ENCODE measurements around the gene ARL13B. TPM values are rescaled to one million over a fixed set of nuclear protein-coding genes. Genes with fewer than 3 reads are reported as not detected.

ARL13B gene
- total and polyA plus RNA-seq, 2 donors (not counting 1 experiment from before 2014, with no cell fraction given): 8.4 to 10.7 TPM

- H3K4me3 ChIP-seq (replicated peaks in 1 of 4; ENCODE audit: control extremely low read depth in 1 of 4, insufficient read depth in 1 of 4, low read depth in 3 of 4, low read length in 4 of 4): peak overlapping the region in 3 of 4 experiments; percentile 76 to 92 (median 90)
- no peaks in the 10 kb centered on the region for H3K9me3 ChIP-seq (ENCODE audit: control insufficient read depth, insufficient read depth, low read depth, low read length)
- H3K79me2 ChIP-seq (ENCODE audit: control insufficient read depth, insufficient read depth, low read length): peaks cover 15% of the 10 kb centered on the region
- no peak overlapping the region for H3K27ac ChIP-seq (ENCODE audit: insufficient read depth, low read length)
- no peak for DNase-seq (ENCODE audit: low read depth in 2 of 2)
- H3K27me3 ChIP-seq (ENCODE audit: control insufficient read depth, insufficient read depth, low read length): no peaks in the 10 kb centered on the region
- TF ChIP-seq EZH2 (IDR thresholded peaks at IDR 0.05; ENCODE audit: low read length, missing control alignments): no peak
- TF ChIP-seq CTCF (conservative IDR thresholded peaks at IDR 0.05 in 1 of 2, IDR thresholded peaks at IDR 0.05 in 1 of 2; ENCODE audit: low read depth in 1 of 2, low read length in 2 of 2): no peak
- H3K4me1 ChIP-seq (ENCODE audit: control insufficient read depth, extremely low read depth, insufficient read depth, low read length): no peaks in the 10 kb centered on the region
- H3K4me2 ChIP-seq (ENCODE audit: extremely low read depth, insufficient read depth, low read length): peak overlapping the region; percentile 57
- no peak overlapping the region for H3K9ac ChIP-seq (ENCODE audit: insufficient read depth, low read length)
- H2AFZ ChIP-seq (ENCODE audit: low read length): no peak overlapping the region
- no peaks in the 10 kb centered on the region for H3K36me3 ChIP-seq (ENCODE audit: control insufficient read depth, insufficient read depth, low read length)
- no peaks in the 10 kb centered on the region for H4K20me1 ChIP-seq (ENCODE audit: control insufficient read depth, extremely low read depth, insufficient read depth, low read length)
These were observed 84.4 kb downstream of the ARL13B start for GRCh38 chr3:94064243-94064860.

GRCh38 chr3:94065122-94065521, 85.2 kb downstream of the ARL13B start:
- Histone ChIP-seq H2AFZ (ENCODE audit: low read length) (no peak overlapping the region), H4K20me1 (ENCODE audit: control insufficient read depth, extremely low read depth, insufficient read depth, low read length) (no peaks in the 10 kb centered on the region), H3K9ac (ENCODE audit: insufficient read depth, low read length) (no peak overlapping the region), H3K27me3 (ENCODE audit: control insufficient read depth, insufficient read depth, low read length) (no peaks in the 10 kb centered on the region), H3K36me3 (ENCODE audit: control insufficient read depth, insufficient read depth, low read length) (no peaks in the 10 kb centered on the region), H3K4me2 (ENCODE audit: extremely low read depth, insufficient read depth, low read length) (no peak overlapping the region), H3K4me3 (replicated peaks in 1 of 4; ENCODE audit: control extremely low read depth in 1 of 4, insufficient read depth in 1 of 4, low read depth in 3 of 4, low read length in 4 of 4) (peak overlapping the region in 2 of 4 experiments; percentile 3 to 7), H3K79me2 (ENCODE audit: control insufficient read depth, insufficient read depth, low read length) (peaks cover 15% of the 10 kb centered on the region), H3K4me1 (ENCODE audit: control insufficient read depth, extremely low read depth, insufficient read depth, low read length) (no peaks in the 10 kb centered on the region), H3K9me3 (ENCODE audit: control insufficient read depth, insufficient read depth, low read depth, low read length) (no peaks in the 10 kb centered on the region), H3K27ac (ENCODE audit: insufficient read depth, low read length) (no peak overlapping the region)
- DNase-seq (ENCODE audit: low read depth in 2 of 2): no peak
- TF ChIP-seq CTCF (conservative IDR thresholded peaks at IDR 0.05 in 1 of 2, IDR thresholded peaks at IDR 0.05 in 1 of 2; ENCODE audit: low read depth in 1 of 2, low read length in 2 of 2) (no peak), EZH2 (IDR thresholded peaks at IDR 0.05; ENCODE audit: low read length, missing control alignments) (no peak)

GRCh38 chr3:94065819-94066480, 86.0 kb downstream of the ARL13B start:
- Histone ChIP-seq H3K27ac (ENCODE audit: insufficient read depth, low read length) (no peak overlapping the region), H3K79me2 (ENCODE audit: control insufficient read depth, insufficient read depth, low read length) (peaks cover 15% of the 10 kb centered on the region), H3K9me3 (ENCODE audit: control insufficient read depth, insufficient read depth, low read depth, low read length) (no peaks in the 10 kb centered on the region), H3K27me3 (ENCODE audit: control insufficient read depth, insufficient read depth, low read length) (no peaks in the 10 kb centered on the region), H2AFZ (ENCODE audit: low read length) (no peak overlapping the region), H3K9ac (ENCODE audit: insufficient read depth, low read length) (no peak overlapping the region), H3K4me3 (replicated peaks in 1 of 4; ENCODE audit: control extremely low read depth in 1 of 4, insufficient read depth in 1 of 4, low read depth in 3 of 4, low read length in 4 of 4) (no peak overlapping the region), H3K36me3 (ENCODE audit: control insufficient read depth, insufficient read depth, low read length) (no peaks in the 10 kb centered on the region), H3K4me2 (ENCODE audit: extremely low read depth, insufficient read depth, low read length) (no peak overlapping the region), H4K20me1 (ENCODE audit: control insufficient read depth, extremely low read depth, insufficient read depth, low read length) (no peaks in the 10 kb centered on the region), H3K4me1 (ENCODE audit: control insufficient read depth, extremely low read depth, insufficient read depth, low read length) (no peaks in the 10 kb centered on the region)
- TF ChIP-seq CTCF (conservative IDR thresholded peaks at IDR 0.05 in 1 of 2, IDR thresholded peaks at IDR 0.05 in 1 of 2; ENCODE audit: low read depth in 1 of 2, low read length in 2 of 2) (no peak), EZH2 (IDR thresholded peaks at IDR 0.05; ENCODE audit: low read length, missing control alignments) (no peak)
- DNase-seq (ENCODE audit: low read depth in 2 of 2): no peak

All from fibroblast of lung (primary cell).